OCI-LY1 (cell line): ENCODE measurements around the gene CLBA1.
"Not testable (repeated sequence)": the region's sequence is repeated elsewhere in the genome, so short reads cannot be mapped to it uniquely, and the experiment has no call there.

Experiments
- H2AFZ ChIP-seq: fragments of 200-600 bp; sonication (generic), shearing (Covaris generic); 2 replicates; pipeline ENCODE4 v1.6.0; 2014; ENCODE audit warnings: antibody characterized with exemption, mild to moderate bottlenecking, low read length
- H3F3A ChIP-seq: fragments of 200-600 bp; sonication (generic), shearing (Covaris generic); 2 replicates; pipeline ENCODE4 v1.6.0; 2014; ENCODE audit warnings: mild to moderate bottlenecking, antibody characterized with exemption, low read length, moderate library complexity; ENCODE audit not compliant: insufficient read depth
- H3K27ac ChIP-seq: fragments of 200-600 bp; sonication (generic); 2 replicates; pipeline ENCODE4 v1.5.1; 2014; ENCODE audit warnings: low read length, mixed run types, mild to moderate bottlenecking, low read depth; ENCODE audit not compliant: poor library complexity, severe bottlenecking
- H3K27me3 ChIP-seq: fragments of 200-600 bp; sonication (generic); 2 replicates; pipeline ENCODE4 v1.6.0; 2014; ENCODE audit warnings: antibody characterized with exemption, mild to moderate bottlenecking, low read length, moderate library complexity; ENCODE audit not compliant: insufficient read depth
- H3K36me3 ChIP-seq: fragments of 200-600 bp; sonication (generic); 2 replicates; pipeline ENCODE4 v1.6.1; 2014; ENCODE audit warnings: mild to moderate bottlenecking, antibody characterized with exemption, low read length, moderate library complexity, mixed read lengths; ENCODE audit not compliant: insufficient read depth
- H3K4me1 ChIP-seq: fragments of 200-600 bp; sonication (generic); 2 replicates; pipeline ENCODE4 v1.5.1; 2014; ENCODE audit warnings: mild to moderate bottlenecking, low read length, moderate library complexity; ENCODE audit not compliant: insufficient read depth, severe bottlenecking
- H3K4me2 ChIP-seq: fragments of 200-600 bp; sonication (generic), shearing (Covaris generic); 2 replicates; pipeline ENCODE4 v1.6.1; 2014; ENCODE audit warnings: low read length
- H3K4me3 ChIP-seq: fragments of 200-600 bp; sonication (generic); 2 replicates; pipeline ENCODE4 v1.5.1; 2014; ENCODE audit warnings: low read length, low read depth, mild to moderate bottlenecking, mixed read lengths; ENCODE audit not compliant: poor library complexity, severe bottlenecking
- H3K79me2 ChIP-seq: fragments of 200-600 bp; shearing (Covaris generic); 2 replicates; pipeline ENCODE4 v1.6.1; 2016; ENCODE audit warnings: mixed run types, low read length, mixed read lengths; ENCODE audit not compliant: insufficient read depth
- H3K9ac ChIP-seq: fragments of 200-600 bp; sonication (generic), shearing (Covaris generic); 2 replicates; pipeline ENCODE4 v1.6.1; 2014; ENCODE audit warnings: mild to moderate bottlenecking, low read length, mixed read lengths
- H3K9me2 ChIP-seq: fragments of 200-600 bp; sonication (generic), shearing (Covaris generic); 2 replicates; pipeline ENCODE4 v1.6.1; 2014; ENCODE audit warnings: low read depth, mild to moderate bottlenecking, low read length, mixed read lengths
- H3K9me3 ChIP-seq: fragments of 200-600 bp; shearing (Covaris generic); 2 replicates; pipeline ENCODE4 v1.6.1; 2014; ENCODE audit warnings: low read length, mixed read lengths
- H4K20me1 ChIP-seq: fragments of 200-600 bp; sonication (generic), shearing (Covaris generic); 2 replicates; pipeline ENCODE4 v1.6.0; 2016; ENCODE audit warnings: mild to moderate bottlenecking, low read length; ENCODE audit not compliant: insufficient read depth
- EZH2 ChIP-seq: fragments of 200-600 bp; sonication (generic), shearing (Covaris generic); IDR thresholded peaks from 2 replicates; pipeline ENCODE4 v1.8.0; 2017; ENCODE audit warnings: borderline replicate concordance, mixed run types, mild to moderate bottlenecking, antibody characterized with exemption, low read length, moderate library complexity, mixed read lengths
- TF ChIP-seq, protein P1 (sequence below): fragments of 200-600 bp; sonication (generic), shearing (Covaris generic); IDR thresholded peaks from 2 replicates; pipeline ENCODE4 v1.5.1; 2017; ENCODE audit warnings: mild to moderate bottlenecking, antibody characterized with exemption, low read length, moderate library complexity, mixed read lengths

Gene CLBA1

GRCh38 chr14:104941508-104942365, 43.9 kb upstream of the CLBA1 start:
- Histone ChIP-seq H3K79me2 (no peaks in the 10 kb centered on the region), H3K4me2 (no peak overlapping the region), H3K27me3 (peaks cover 9% of the 10 kb centered on the region; the same call in 1 of the 2 replicates), H3K9me2 (no peaks in the 10 kb centered on the region), H3K9me3 (no peaks in the 10 kb centered on the region), H4K20me1 (no peaks in the 10 kb centered on the region), H3K4me1 (no peaks in the 10 kb centered on the region), H3K9ac (no peak overlapping the region), H3K36me3 (no peaks in the 10 kb centered on the region), H3K27ac (no peak overlapping the region), H3K4me3 (no peak overlapping the region), H3F3A (no peaks in the 10 kb centered on the region), H2AFZ (no peak overlapping the region)
- TF ChIP-seq, protein P1, sequence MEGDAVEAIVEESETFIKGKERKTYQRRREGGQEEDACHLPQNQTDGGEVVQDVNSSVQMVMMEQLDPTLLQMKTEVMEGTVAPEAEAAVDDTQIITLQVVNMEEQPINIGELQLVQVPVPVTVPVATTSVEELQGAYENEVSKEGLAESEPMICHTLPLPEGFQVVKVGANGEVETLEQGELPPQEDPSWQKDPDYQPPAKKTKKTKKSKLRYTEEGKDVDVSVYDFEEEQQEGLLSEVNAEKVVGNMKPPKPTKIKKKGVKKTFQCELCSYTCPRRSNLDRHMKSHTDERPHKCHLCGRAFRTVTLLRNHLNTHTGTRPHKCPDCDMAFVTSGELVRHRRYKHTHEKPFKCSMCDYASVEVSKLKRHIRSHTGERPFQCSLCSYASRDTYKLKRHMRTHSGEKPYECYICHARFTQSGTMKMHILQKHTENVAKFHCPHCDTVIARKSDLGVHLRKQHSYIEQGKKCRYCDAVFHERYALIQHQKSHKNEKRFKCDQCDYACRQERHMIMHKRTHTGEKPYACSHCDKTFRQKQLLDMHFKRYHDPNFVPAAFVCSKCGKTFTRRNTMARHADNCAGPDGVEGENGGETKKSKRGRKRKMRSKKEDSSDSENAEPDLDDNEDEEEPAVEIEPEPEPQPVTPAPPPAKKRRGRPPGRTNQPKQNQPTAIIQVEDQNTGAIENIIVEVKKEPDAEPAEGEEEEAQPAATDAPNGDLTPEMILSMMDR = no peak
- no peak for TF ChIP-seq EZH2

DNA sequence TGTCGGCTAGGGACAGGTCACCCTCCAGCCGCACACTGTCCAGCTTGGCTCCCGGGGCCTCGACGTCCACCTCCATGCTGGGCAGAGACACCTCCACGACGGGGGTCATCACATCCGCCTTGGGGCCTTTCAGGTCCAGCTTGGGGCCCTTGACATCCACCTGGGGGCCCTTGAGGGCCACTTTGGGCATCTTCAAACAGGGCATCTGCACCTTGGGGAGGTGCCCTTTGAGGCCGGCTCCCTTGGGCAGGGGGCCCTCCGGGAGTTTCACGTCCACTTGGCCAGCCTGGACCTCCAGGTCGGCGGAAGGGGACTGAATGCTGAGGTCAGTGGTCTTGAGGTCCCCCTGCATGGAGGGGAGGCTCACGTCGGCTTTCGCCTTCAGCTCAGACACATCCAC, 43.0 kb upstream of the CLBA1 start:
- TF ChIP-seq, protein P1 = no peak
- no peak for TF ChIP-seq EZH2
- H3K9me3 ChIP-seq = no peaks in the 10 kb centered on the region

DNA sequence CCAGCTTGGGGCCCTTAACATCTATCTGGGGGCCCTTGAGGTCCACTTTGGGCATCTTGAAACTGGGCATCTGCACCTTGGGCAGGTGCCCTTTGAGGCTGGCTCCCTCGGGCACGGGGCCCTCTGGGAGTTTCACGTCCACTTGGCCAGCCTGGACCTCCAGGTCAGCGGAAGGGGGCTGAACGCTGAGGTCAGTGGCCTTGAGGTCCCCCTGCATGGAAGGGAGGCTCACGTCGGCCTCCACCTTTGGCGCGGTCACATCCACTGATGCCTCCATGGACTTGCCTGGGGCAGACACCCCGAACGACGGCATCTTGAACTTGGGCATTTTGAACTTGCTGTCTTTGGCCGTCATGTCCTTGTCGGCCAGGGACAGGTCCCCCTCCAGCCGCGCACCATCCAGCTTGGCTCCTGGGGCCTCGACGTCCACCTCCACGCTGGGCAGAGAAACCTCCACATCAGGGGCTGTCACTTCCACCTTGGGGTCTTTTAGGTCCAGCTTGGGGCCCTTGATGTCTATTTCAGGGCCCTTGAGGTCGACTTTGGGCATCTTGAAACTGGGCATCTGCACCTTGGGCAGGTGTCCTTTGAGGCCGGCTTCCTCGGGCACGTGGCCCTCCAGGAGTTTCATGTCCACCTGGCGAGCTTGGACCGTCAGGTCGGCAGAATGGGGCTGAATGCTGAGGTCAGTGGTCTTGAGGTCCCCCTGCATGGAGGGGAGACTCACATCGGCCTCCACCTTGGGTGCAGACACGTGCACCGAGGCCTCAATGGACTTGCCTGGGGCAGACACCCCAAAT, 42.2 kb upstream of the CLBA1 start:
- H2AFZ ChIP-seq = not testable (repeated sequence)

More for the DNA sequence above, 43.0 kb upstream of the CLBA1 start:
- Histone ChIP-seq H4K20me1 (no peaks in the 10 kb centered on the region), H3F3A (no peaks in the 10 kb centered on the region), H3K27me3 (0 out of 2 replicates have a peak, but pooled peaks cover 9% of the 10 kb centered on the region), H3K4me3 (no peak overlapping the region), H3K4me1 (no peaks in the 10 kb centered on the region), H3K79me2 (no peaks in the 10 kb centered on the region), H3K9ac (no peak overlapping the region), H3K27ac (no peak overlapping the region), H3K36me3 (no peaks in the 10 kb centered on the region), H3K4me2 (no peak overlapping the region), H2AFZ (no peak overlapping the region), H3K9me2 (no peaks in the 10 kb centered on the region)

GRCh38 chr14:104944016-104944308, 41.6 kb upstream of the CLBA1 start:
- not testable (repeated sequence) for H3K9ac ChIP-seq, H3K4me2 ChIP-seq, H4K20me1 ChIP-seq, H3K4me3 ChIP-seq, H3K27me3 ChIP-seq, H3K27ac ChIP-seq, H3K4me1 ChIP-seq, H2AFZ ChIP-seq, H3K9me3 ChIP-seq, H3K9me2 ChIP-seq, H3K36me3 ChIP-seq, H3K79me2 ChIP-seq, H3F3A ChIP-seq

More for the DNA sequence above, 42.2 kb upstream of the CLBA1 start:
- H3F3A ChIP-seq, H3K27ac ChIP-seq, H3K9me3 ChIP-seq, H3K27me3 ChIP-seq, H3K4me2 ChIP-seq, H3K9me2 ChIP-seq, H4K20me1 ChIP-seq, H3K36me3 ChIP-seq, H3K9ac ChIP-seq, H3K4me1 ChIP-seq, H3K4me3 ChIP-seq, H3K79me2 ChIP-seq: not testable (repeated sequence)

- not testable (repeated sequence) for H2AFZ ChIP-seq, H3K4me3 ChIP-seq
These were observed 41.0 kb upstream of the CLBA1 start for GRCh38 chr14:104944436-104945205.

More at GRCh38 chr14:104944436-104945205, 41.0 kb upstream of the CLBA1 start:
- H3K9me2 ChIP-seq, H3K79me2 ChIP-seq, H3K36me3 ChIP-seq, H3K9me3 ChIP-seq, H3K27me3 ChIP-seq, H3K9ac ChIP-seq, H4K20me1 ChIP-seq, H3K4me1 ChIP-seq, H3K27ac ChIP-seq, H3K4me2 ChIP-seq, H3F3A ChIP-seq: not testable (repeated sequence)
